Esophagus muscularis mucosa (tissue), 4 donors: ENCODE data around the gene MCEMP1. TPM values are rescaled to one million over a fixed set of nuclear protein-coding genes. Genes with fewer than 3 reads are reported as not detected.

Experiments
- DNase-seq: peaks from one replicate; pipeline ENCODE4 v3.0.0-alpha.2; 2017; ENCODE audit errors: extremely low spot score
- H3K27ac ChIP-seq, 4 donors: fragments of 200-600 bp; sonication (generic); replicated peaks in 1 of 4; 1 replicate in 3 of 4; 2 replicates in 1 of 4; pipeline ENCODE4 v1.5.1; 2016 to 2019; ENCODE audit warnings: mild to moderate bottlenecking in 1 of 4
- H3K27me3 ChIP-seq, 4 donors: fragments of 200-600 bp; sonication (generic); one replicate each; pipeline versions ENCODE4 v1.5.1 to v1.6.0; 2016 to 2019
- H3K36me3 ChIP-seq, 4 donors: fragments of 200-600 bp; sonication (generic); one replicate each; pipeline ENCODE4 v1.5.1; 2016 to 2019
- H3K4me1 ChIP-seq, 4 donors: fragments of 200-600 bp; sonication (generic); one replicate each; pipeline ENCODE4 v1.5.1; 2016 to 2019
- H3K4me3 ChIP-seq, 4 donors: fragments of 200-600 bp; sonication (generic); 1 replicate in 2 of 4; 2 replicates in 2 of 4; pipeline ENCODE4 v1.5.1; 2016 to 2019; ENCODE audit warnings: mild to moderate bottlenecking in 4 of 4, moderate library complexity in 1 of 4
- H3K9me3 ChIP-seq, 4 donors: fragments of 200-600 bp; sonication (generic); 1 replicate in 3 of 4; 2 replicates in 1 of 4; pipeline ENCODE4 v1.5.1; 2016 to 2019
- EP300 ChIP-seq: sonication (generic); formaldehyde crosslinking; IDR thresholded peaks from one replicate; pipeline ENCODE4 v1.6.1; 2017; ENCODE audit warnings: antibody characterized with exemption
- POLR2A ChIP-seq: fragments of 450-650 bp; IDR thresholded peaks from one replicate; pipeline ENCODE4 v1.6.1; 2017; ENCODE audit warnings: antibody characterized with exemption, moderate library complexity, mild to moderate bottlenecking, low read depth
- POLR2AphosphoS5 ChIP-seq, 2 donors: sonication (generic); formaldehyde crosslinking; IDR thresholded peaks; one replicate each; pipeline ENCODE4 v1.6.1; 2017; ENCODE audit warnings: antibody characterized with exemption in 2 of 2
- WGBS: methylation state at CpG from one replicate; pipeline ENCODE4 v1.1.5; 2018; 5-methylcytosine and 5-hydroxymethylcytosine counted together
- intact Hi-C: fragments of 100-400 bp; cut with DNase I; formaldehyde crosslinking; loops from one replicate; pipeline ENCODE4 v1.15.1; 2023
- total RNA-seq, 4 donors: library from RNA; depleted of rRNA; stranded (reverse); fragments of >200 nt; gene quantifications; one replicate each; pipeline versions ENCODE4 v1.1.0 to v1.2.1, GENCODE V29; 2016
- TF ChIP-seq, protein P1 (sequence below), 3 experiments: fragments of 200-600 bp in 2 of 3; fragments of 450-650 bp in 1 of 3; sonication (generic) in 2 of 3; IDR thresholded peaks; one replicate each; pipeline ENCODE4 v1.5.1; 2017 to 2019; ENCODE audit warnings: antibody characterized with exemption in 3 of 3, mild to moderate bottlenecking in 2 of 3, moderate library complexity in 1 of 3

Gene MCEMP1
- total RNA-seq, 4 donors from 2014 or later: 0.34 to 2.0 (median 0.42) TPM; not detected in 1

DNA sequence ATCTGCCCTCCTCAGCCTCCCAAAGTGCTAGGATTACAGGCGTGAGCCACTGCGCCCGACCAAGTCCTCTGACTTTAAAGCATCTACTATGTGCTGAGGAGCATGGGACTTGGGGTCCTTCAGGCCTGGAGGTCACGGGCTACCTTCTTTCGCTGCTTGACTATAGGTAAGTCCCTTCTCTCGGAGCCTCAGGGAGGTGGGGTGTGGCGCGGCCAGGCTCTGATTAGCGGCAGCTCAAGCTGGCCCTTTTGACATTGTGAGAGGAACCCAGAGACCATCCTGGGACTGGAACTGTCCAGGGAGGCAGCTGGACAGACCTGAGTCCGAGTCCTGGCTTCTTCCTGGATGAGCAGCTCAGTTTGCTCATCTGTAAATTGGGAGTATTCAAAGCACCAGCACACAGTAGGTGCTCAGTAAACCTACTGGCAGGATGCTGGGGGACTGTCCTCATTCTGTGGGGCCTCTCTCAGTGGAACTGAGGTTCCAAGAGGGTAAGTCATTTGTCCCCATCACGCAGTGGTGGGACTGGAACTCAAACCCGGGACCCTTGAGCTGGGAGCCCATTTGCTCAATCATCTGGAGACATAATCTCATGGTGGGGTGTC lies 24.3 kb downstream of the MCEMP1 start:
- no peaks in the 10 kb centered on the region for H3K36me3 ChIP-seq
- no peaks in the 10 kb centered on the region for H3K9me3 ChIP-seq
- peaks cover 0 to 88% (median 12%) of the 10 kb centered on the region in 4 donors for H3K27me3 ChIP-seq
- DNase-seq: no peak
- no peaks in the 10 kb centered on the region for H3K4me1 ChIP-seq
- intact Hi-C loops: no loop called here
- no peak overlapping the region for H3K4me3 ChIP-seq
- no peak overlapping the region for H3K27ac ChIP-seq
- TF ChIP-seq POLR2A (no peak), POLR2AphosphoS5 (IDR thresholded peaks at IDR 0.05) (no peak)
- TF ChIP-seq, protein P1, sequence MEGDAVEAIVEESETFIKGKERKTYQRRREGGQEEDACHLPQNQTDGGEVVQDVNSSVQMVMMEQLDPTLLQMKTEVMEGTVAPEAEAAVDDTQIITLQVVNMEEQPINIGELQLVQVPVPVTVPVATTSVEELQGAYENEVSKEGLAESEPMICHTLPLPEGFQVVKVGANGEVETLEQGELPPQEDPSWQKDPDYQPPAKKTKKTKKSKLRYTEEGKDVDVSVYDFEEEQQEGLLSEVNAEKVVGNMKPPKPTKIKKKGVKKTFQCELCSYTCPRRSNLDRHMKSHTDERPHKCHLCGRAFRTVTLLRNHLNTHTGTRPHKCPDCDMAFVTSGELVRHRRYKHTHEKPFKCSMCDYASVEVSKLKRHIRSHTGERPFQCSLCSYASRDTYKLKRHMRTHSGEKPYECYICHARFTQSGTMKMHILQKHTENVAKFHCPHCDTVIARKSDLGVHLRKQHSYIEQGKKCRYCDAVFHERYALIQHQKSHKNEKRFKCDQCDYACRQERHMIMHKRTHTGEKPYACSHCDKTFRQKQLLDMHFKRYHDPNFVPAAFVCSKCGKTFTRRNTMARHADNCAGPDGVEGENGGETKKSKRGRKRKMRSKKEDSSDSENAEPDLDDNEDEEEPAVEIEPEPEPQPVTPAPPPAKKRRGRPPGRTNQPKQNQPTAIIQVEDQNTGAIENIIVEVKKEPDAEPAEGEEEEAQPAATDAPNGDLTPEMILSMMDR (IDR thresholded peaks at IDR 0.05): no peak
- 90% methylated on average over 11 of the region's 12 CpGs for WGBS

DNA sequence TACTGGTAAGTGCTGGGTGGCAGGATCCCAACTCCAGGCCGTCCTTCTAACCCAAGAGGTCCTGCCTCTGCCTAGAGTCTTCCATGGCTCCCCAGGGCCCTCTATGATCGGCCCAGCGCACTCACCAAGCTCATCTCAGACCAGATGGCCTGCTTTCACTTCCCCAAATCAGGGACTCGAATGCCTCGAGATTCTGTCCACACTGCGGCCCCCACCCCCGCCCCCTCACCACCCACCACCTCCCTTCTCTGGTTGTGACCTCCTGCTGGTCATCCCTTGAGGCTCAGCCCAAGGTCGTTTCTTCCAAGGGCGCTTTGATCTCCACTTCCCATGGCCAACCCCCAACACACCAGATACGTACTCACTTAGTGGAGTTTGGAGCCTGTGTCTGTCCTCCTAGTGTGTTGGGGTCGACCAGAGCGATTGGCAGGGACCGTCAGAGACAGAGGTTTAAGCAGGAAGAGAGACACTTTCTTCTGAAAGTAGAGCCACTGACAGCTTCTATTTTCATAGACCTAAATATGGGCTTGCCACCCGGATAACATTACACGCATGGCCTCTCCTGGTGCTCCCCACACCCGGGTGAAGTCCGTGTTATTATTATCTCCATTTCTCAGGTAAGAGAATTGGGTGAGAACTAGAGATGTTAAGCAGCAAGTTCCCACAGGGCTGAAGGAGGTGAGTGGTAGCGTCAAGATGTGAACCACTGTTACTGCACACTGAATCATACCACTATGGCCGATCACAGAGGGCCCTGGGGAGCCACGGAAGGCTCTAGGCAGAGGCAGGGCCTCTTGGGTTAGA lies 25.0 kb downstream of the MCEMP1 start, which contains the start of gene FCER2:
Gene FCER2 (minus strand): TSS at position 478 of the 804 bp plus-strand sequence. CDS start 2,371 bp downstream, outside the sequence.
- no peak for TF ChIP-seq POLR2AphosphoS5 (IDR thresholded peaks at IDR 0.05)
- TF ChIP-seq POLR2A: no peak
- TF ChIP-seq, protein P1 (IDR thresholded peaks at IDR 0.05): no peak
- no peak for TF ChIP-seq EP300
- Histone ChIP-seq H3K27ac (no peak within 1 kb of the TSS), H3K27me3 (peaks cover 0 to 81% (median 12%) of the 10 kb centered on the region in 4 donors), H3K4me3 (no peak within 1 kb of the TSS), H3K36me3 (no peaks in the 10 kb centered on the region), H3K4me1 (no peaks in the 10 kb centered on the region), H3K9me3 (no peaks in the 10 kb centered on the region)
- DNase-seq: no peak
- WGBS: 53% methylated on average over 17 of the region's 20 CpGs
- intact Hi-C loops: no loop called here

DNA sequence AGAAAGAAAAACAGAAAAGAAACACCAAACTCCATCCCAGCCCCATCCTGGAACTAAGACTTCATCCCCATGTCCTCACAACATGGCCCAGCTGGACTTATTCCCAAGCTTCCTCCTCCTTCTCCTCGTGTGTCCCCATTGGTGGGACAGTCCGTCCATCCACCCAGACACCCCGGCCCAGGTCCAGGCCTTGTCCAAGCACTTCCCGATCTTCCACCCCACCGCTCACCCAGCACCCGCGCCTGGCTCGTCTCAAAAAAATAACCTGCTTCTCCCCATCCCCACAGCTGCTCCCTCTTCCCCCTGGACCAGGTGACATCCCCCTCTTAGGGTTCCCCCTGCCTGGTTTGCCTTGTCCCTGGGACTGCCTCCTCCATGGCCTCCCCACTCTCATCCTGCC lies 26.4 kb downstream of the MCEMP1 start:
- intact Hi-C loops: no loop called here
- H3K36me3 ChIP-seq: no peaks in the 10 kb centered on the region
- TF ChIP-seq EP300 (no peak), POLR2AphosphoS5 (IDR thresholded peaks at IDR 0.05) (no peak), POLR2A (no peak)
- TF ChIP-seq, protein P1 (IDR thresholded peaks at IDR 0.05): no peak
- 64% methylated on average over 8 of the region's 8 CpGs for WGBS
- no peak overlapping the region for H3K27ac ChIP-seq
- no peak overlapping the region for H3K4me3 ChIP-seq
- H3K9me3 ChIP-seq: no peaks in the 10 kb centered on the region
- DNase-seq: no peak
- H3K4me1 ChIP-seq: no peaks in the 10 kb centered on the region
- H3K27me3 ChIP-seq: peaks cover 0 to 66% (median 3%) of the 10 kb centered on the region in 4 donors

DNA sequence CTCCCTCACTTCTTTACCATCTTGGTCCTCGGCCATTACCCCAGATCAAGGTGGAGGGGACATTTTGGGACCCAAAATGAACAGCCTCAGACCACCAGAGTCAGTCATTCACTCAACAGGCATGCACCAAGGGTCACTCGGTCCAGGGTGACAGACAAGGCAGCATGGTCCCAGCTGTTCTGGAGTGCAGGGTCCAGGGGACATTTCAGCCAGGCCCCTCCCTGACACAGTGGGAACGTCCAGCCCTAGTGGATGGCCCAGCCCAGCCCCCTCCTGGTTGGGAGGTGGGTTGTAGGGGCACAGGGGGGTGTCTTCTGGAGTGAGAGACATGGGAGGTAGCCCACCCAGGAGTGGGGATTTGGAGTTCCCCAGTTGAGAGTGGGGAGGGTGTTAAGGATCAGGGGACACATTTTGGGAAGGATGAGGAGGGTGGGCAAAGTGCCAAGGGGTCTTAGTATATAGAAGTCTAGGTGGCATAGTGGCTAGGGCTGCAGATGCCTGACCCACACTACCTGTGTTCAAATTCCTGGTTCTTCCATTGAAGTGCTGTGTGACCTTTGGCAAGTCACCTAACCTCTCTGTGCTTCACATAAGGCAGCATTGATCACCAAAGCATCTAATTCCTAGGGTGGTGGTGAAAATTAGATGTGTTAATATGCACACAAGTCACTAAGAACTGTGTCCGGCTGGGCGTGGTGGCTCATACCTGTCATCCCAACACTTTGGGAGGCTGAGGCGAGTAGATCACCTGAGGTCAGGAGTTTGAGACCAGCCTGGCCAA lies 27.6 kb downstream of the MCEMP1 start:
- Histone ChIP-seq H3K4me1 (no peaks in the 10 kb centered on the region), H3K27ac (no peak overlapping the region), H3K36me3 (no peaks in the 10 kb centered on the region), H3K4me3 (no peak overlapping the region), H3K27me3 (peaks cover 0 to 57% (median 0%) of the 10 kb centered on the region in 4 donors), H3K9me3 (no peaks in the 10 kb centered on the region)
- 88% methylated on average over 4 of the region's 6 CpGs for WGBS
- no peak for DNase-seq
- intact Hi-C loops: no loop called here
- TF ChIP-seq EP300: no peak
- TF ChIP-seq POLR2AphosphoS5 (IDR thresholded peaks at IDR 0.05): no peak
- no peak for TF ChIP-seq POLR2A
- TF ChIP-seq, protein P1 (IDR thresholded peaks at IDR 0.05): no peak
